Activated CD4-positive, alpha-beta T cell treated with anti-CD3 and anti-CD28 coated beads for 1 hour (primary cell): ENCODE measurements around the gene FAU.
"Not testable (repeated sequence)": the region's sequence is repeated elsewhere in the genome, so short reads cannot be mapped to it uniquely, and the experiment has no call there.

Experiments used
- DNase-seq: peaks from one replicate; pipeline ENCODE4 v3.0.0-alpha.2; 2020

Gene FAU

DNA sequence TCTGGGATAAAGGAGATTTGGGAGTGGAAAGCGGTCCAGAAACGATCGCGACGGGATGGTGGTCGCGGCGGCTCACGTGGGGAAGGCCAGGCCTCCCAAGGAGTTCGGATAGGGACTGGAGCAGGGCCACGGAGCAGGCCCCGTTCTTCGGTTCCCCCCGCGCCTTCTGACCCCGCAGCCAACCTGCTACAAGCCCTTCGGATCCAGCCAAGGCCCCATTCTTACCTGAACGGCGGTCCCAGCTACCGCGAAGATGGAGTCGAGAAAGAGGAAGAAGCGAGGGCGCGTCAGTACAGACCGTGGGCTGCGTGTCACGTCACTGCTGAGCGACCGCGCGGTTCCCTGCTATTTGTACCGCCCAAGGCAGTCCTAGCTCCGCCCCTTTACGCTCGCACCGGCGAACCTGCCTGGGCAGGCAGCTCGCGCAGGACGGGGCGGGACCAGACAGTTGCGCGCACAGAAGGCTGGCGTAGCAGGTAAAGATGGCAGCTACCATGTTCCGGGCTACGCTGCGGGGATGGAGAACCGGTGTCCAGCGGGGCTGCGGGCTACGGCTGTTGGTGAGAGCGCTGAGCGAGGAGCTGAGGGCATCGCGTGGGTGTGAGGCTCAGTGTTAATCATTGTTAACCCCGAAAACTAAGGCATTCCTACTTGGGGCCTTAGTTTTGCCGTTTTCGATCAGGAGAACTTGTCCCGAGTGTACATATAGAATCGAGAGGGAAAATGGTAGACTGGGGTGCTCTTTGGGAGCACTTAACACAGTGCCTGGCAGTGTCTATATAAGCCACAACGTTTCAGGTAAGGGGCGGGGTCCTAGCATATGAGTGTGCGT is at the start of gene FAU, which contains the start of gene MRPL49:
FAU (minus strand) TSS at position 270 of the 832 bp plus-strand sequence. CDS start 321 bp downstream, outside the sequence.
MRPL49 (plus strand) TSS at position 457 of the 832 bp plus-strand sequence; CDS start at position 483, 26 bp downstream.
- DNase-seq: peak; percentile 98

DNA sequence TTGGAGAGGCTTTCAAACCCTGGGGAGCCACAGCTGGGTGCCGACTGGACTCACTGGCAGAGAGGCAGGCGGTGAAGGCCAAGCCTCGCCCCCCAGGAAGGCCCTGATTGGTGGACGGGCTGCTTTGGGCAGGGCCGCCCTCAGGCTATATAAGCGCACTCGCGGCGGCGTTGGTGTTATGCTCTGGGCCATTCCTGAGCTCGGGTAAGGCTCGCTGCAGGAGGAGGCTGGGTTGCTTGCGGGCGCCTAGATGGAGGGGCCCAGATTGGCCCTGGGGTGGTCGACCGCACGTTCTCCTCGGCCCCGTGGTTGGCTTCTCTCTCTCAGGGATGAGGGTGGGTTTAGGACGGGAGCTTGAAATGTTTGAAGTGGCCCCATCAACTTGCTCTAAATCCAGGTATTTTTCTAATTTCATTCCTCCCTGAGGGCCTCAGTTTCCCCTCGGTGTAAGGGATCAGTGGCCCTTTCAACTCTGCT is 48.2 kb upstream of the FAU start, which contains the start of gene SPDYC:
SPDYC (plus strand) TSS at position 176 of the 477 bp plus-strand sequence. CDS start 1,125 bp downstream, outside the sequence.
- no peak for DNase-seq

DNA sequence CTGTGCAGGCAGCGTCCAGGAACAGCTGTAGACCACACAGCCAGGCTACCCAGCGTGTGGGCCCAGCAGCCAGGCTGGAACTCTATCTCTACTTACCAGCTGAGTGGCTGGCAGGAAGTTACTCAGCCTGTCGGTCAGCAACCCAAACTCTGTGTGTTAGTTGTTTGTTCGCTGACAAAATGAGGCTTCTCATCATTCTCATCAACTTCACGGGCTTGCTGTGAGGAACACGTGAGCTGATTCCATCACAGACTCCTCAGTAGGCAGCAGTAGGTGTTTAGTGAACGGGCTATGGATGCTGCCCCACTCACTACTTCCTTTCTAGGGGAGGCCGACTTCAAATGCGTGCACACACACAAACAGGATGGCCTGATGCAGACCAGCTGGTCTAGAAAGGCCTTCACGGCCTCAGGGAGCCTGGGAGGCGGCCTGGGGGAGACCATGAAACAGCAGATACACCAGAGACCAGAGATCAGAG is 47.3 kb upstream of the FAU start:
- no peak for DNase-seq

DNA sequence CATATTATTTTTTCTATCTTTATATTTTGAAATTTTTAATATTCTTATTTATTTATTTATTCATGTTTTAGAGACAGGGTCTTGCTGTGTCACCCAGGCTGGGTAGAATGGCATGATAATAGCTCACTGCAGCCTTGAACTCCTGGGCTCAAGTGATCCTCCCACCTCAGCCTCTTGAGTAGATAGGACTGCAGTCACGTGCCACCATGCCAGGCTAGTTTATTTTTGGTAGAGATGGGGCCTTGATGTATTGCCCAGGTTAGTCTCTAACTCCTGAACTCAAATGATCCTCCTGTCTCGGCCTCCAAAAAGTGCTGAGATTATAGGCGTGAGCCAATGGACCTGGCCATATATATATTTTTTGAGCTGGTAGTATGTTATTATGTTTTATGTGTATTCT is 45.7 kb upstream of the FAU start:
- no peak for DNase-seq

DNA sequence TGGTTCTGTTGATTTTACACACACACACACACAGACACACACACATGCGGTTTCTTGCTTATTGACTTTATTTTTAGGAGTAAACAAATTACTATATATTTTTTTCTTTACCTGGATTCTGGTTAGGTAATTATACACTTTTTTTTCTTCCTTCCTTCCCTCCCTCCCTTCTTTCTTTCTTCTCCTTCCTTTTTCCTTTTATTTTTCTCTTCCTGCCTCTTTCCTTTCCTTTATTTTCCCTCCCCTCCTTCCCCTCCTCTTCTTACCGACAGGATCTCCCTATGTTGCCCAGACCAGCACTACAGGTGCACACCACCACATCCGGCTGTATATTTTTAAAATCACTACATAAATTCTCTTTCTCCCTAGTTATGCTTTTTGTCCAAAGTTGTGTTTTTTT is 45.0 kb upstream of the FAU start:
- DNase-seq: no peak

DNA sequence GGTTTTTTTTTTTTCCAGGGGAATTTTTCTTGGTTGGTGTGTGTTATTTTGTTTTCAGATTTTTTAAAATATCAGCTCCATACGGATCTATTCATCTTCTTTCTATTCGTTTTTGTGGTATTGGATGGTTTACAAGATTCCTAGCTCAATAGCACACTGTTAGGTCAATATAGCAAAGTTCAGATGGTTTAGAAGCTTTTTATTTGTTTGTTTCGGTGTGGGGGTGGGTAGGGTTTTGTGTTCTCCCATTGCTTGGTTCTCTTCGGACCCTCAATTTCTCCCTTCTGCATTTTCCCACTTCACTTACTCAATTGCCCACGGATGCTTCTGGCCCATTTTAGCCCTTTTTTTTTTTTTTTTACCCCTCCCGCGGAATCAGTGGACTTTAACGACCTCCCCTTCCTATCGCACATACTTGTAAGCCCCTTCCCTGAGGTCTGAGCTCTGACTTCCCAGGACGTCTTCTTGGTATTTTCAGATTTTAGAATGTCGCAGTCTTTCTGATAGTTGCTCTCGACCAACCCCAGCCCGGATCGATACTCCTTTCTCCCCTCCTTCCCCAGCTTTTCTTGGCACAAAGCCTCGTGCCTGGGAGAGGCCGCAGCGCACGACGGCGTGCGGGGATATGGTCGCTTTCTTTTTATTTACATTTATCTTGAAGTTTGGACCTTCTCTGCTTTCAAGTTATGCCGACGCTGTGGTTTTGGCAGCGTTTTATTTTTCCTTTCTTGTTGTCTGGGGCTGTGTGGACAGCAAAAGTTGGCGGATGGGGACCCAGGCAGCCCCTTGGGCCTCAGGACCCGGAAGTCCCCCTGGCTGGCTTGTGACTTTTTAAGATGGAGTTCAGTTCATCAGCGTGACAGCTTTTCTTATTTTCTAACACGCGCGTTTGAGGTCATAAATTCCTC is 43.7 kb upstream of the FAU start:
- no peak for DNase-seq

DNA sequence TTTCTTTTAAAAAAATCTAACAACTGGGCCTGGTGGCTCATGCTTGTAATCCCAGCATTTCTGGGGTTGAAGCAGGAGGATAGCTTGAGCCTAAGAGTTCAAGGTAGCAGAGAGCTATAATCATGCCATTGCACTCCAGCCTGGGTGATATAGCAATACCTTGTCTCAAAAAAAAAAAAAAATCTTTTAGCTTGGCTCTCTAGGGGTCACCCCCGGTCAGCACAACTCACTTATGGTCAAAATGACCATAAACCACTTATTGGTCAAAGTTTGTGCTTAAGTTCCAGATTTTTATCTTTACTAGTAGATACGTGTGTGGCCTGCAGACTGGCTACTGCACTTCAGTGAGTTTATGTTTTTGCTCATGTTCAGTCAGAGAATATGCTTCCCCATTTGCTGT is 41.8 kb upstream of the FAU start:
- no peak for DNase-seq

DNA sequence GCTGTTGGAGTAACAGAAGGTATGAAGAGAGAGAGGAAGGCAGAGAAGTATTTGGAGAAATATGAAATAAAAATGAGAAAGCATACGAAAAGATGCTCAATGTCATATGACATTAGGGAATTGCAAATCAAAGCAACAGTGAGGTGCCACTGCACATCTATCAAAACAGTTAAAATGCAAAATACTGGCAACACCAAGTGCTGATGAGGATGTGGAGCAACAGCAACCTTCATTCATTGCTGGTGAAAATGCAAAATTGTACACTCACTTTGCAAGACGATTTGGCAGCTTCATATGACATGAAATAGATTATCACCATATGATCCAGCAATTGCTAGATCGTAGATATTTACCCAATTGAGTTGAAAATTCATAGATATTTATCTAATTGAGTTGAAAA is 38.7 kb upstream of the FAU start:
- no peak for DNase-seq

DNA sequence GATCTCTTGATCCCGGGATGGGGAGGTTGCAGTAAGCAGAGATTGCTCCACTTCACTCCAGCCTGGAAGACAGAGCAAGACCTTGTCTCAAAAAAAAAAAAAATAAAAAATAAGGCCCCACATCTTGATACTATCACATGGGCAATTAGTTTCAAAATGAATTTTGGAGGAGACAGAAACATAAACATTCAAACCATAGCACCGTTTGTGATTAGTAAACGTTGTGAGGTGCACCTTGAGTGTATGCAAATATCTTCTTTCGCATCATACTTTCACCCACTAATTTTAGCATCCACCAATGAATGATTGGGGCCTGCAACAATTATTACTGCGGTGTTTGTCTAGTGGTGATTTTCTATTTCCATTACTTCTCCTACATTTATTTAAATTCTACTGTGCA is 37.1 kb upstream of the FAU start:
- no peak for DNase-seq

DNA sequence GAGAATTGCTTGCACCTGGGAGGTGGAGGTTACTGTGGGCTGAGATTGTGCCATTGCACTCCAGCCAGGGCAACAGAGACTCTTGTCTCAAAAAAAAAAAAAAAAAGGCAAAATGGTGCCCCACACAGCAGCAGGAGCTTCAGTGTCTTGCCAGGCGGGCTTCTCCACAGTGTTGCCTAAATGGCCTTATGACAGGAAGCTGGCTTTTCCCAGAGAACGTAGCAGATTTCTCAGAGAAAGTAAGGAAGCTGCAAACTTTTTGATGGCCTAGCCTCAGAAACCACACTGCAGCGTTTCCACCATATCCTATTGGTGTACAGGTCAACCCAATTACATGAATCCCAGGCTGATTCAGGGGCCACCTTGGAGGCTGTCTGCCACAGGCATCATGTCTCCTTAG is 35.4 kb upstream of the FAU start:
- DNase-seq: no peak

DNA sequence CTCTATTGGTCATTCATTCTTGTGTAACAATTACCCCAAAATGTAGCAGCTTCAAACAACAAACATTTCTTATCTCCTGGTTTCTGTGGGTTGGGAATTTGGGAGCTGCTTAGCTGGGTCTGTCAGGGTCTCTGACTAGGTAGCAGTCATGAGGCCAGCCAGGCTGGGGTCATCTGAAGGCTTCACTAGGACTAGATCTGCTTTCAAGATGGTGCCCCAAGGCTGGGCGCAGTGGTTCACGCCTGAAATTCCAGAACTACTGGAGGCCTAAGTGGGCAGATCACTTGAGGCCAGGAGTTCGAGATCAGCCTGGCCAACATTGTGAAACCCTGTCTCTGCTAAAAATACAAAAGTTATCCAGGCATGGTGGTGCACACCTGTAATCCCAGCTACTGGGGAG is 35.0 kb upstream of the FAU start:
- DNase-seq: no peak

DNA sequence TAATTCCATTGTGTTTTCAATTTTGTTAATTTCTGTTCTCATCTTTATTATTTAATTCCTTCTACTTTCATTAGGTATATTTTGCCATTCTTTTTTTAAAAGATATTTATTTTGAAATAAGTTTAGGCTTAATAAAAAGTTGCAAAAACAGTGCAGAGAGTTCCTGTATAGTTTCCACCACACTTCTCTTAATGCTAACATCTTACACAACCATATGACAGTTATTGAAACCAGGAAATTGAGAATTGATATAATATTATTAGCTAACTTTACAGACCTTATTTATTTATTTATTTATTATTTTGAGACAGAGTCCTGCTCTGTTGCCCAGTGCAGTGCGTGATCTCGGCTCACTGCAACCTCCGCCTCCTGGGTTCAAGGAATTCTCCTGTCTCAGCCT is 34.3 kb upstream of the FAU start:
- DNase-seq: no peak

DNA sequence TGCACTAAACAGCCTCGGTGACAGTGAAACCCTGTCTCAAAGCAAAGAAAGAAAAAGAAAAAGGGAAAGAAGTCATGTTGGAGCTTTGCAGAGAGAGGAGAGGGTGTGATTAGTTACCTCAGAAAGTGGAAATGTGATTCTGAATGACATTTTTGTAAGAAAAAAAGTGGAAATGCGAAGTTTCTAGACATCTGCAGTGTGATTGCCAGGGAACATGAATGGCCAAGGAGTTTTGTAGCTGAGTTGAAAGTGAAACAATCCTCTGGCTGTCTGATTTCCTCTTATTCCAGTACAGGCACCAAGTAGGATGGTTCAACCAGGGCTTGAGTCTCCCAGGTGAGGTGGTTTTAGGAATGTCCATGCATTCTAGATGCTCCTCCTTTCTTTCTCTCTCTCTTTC is 30.2 kb upstream of the FAU start:
- no peak for DNase-seq

DNA sequence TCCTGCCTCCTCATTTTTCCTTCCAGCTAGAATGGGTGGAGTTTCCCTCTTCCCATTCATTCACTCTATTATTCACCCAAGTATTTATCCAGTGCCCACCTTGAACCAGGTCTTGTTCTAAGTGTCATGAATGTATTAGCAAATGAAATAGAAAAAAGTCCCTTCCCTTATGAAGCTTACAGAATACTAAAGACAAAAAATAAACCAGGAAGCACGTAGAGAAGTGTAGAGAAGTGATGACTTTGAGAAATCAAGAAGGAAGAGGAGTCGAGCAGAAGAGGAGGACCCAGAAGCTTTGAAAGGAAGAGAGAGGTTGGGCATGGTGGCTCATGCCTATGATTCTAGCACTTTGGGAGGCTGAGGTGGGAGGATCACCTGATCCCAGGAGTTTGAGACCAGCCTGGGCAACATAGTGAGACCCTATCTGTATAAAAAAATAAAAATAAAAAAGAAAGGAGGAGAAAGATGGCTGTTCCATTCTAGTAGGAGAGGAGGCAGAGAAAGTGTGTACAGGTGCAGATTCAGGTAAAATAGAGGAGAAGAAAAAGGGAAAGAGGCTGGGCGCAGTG is 29.5 kb upstream of the FAU start:
- no peak for DNase-seq

DNA sequence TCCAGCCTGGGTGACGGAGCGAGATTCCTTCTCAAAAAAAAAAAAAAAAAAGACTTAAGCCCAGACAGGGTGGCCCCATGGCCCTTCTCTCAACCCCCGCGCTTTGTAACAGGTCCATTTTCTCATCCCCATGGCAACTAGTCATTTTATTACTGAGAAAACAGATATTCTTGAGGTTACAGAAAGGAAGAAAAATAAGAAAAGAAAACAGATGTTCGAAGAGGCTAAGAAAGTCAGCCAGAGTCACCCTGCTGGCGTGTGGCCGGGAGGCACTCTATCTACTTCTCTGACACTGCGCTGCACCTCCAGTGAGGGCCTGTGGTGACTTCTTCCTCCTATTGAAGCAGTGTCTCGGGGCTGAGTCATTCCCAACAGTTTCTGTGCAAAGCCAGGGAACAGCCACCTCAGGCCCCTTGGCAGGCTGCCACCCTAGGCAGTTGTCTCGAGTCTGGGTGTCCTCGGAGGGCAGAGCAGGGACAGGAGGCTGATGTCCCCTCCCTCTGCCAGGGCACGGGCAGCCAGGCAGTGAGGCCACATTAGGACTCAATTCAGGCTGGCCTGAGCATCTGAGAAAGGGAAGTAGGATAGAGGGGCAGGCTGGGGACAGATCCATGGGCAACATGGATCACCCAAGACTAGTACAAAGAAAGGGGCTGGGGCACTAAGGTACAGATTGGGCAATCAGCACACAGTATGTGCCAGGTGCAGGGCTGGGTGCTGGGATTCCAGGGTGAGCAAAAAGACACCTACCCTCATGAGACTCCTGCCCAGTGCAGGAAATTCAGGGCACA is 28.8 kb upstream of the FAU start:
- no peak for DNase-seq

DNA sequence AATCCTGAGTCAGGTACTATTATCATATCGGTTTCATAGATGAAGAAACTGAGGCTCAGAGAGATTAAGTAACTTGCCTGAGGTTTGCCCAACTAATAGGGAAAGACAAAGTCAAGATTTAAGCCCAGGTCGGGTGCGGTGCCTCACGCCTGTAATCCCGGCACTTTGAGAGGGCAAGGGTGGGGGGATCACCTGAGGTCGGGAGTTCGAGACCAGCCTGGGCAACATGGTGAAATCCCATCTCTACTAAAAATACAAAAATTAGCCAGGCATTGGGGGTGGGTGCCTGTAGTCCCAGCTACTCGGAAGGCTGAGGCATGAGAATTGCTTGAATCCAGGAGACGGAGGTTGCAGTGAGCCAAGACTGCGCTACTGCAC is 28.2 kb upstream of the FAU start:
- DNase-seq: not testable (repeated sequence)

DNA sequence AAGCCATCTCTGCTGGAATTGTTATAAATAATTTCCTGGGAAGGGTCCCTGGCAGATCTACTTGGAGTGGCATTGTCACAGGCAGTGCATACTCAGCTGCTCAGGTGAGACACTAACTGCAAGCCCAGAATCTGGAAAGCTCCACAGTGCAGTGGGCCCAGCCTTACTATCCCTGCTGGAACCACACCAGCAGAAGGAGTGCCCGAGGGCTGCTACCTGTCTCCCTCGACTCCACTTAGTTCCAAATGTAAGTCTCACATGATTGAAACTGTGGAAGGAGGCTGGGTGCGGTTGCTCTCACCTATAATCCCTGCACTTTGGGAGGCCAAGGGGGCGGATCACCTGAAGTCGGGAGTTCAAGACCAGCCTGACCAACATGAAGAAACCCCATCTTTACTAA is 26.7 kb upstream of the FAU start:
- no peak for DNase-seq

DNA sequence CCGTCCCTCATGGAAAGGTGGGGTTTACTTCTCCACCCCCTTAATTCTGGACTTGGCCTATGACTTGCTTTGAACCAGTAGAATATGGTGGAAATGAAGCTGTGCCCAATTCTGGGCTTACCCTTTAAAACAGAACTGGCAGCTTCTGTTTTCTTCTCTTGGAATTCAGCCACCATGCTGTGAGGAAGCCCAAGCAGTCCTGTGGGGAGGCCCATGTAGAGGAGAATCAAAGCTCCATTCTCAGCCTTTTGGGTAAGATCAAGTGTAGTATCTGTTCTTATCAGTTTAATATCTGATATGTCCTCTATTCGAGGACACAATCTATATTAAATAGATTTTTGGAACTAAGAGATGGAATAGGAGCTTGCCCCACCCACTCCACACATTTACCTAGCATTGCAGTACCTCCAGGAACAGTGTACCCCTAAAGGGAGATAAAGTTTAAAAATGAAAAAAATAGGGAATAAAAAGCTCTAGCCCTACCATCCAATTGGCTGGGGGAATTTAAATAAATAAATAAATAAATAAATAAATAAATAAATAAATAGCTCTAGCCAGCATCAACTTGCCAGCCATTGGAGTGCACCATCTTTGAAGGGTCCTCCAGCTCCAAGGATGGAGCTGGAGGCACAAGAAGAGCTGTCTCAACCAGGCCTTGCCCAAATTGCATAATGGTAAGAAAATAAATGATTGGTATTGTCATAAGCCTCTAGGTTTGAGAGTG is 25.6 kb upstream of the FAU start:
- no peak for DNase-seq

DNA sequence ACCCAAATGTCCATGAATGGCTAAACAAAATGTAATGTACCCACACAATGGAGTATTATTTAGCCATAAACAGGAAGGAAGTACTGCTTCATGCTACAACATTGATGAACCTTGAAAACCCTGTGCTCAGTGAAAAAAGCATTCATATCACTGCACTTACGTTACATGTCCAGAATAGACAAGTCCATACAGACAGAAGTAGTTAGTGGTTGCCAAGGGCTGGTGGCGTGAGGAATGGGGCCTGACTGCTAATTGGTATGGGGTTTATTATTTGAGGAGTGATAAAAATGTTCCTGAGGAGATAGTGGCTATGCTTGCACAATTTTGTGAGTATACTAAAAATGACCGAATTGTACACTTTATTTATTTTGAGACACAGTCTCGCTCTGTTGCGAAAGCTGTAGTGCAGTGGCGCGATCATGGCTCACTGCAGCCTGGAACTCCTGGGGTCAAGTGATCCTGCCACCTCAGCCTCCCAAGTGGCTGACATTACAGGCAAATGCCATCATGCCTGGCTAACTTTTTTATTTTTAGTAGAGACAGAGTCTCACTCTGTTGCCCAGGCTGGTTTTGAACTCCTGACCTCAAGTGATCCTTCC is 20.1 kb upstream of the FAU start:
- no peak for DNase-seq

DNA sequence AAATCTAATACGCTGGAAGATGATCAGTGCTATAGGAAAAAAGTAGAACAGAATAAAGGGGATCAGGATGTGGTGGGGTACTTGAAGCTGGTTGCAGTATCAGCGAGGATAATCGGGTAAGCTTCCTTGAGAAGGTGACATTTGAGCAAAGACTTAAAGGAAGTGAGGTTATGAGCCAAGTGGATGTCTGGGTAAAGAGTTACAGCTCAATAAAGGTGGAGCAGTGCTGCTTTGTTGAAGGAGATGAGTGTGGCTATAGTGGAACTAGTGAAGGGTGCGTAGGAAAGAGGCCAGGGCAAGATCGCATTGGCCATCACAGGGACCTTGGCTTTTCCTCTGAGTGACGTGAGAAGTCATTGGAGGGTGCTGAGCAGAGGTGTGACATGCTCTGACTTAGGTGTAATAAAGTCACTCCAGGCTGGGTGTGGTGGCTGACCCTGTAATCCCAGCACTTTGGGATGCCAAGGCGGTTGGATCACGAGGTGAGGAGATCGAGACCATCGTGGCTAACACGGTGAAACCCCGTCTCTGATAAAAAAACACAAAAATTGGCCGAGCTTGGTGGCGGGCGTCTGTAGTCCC is 14.7 kb upstream of the FAU start:
- DNase-seq: no peak

DNA sequence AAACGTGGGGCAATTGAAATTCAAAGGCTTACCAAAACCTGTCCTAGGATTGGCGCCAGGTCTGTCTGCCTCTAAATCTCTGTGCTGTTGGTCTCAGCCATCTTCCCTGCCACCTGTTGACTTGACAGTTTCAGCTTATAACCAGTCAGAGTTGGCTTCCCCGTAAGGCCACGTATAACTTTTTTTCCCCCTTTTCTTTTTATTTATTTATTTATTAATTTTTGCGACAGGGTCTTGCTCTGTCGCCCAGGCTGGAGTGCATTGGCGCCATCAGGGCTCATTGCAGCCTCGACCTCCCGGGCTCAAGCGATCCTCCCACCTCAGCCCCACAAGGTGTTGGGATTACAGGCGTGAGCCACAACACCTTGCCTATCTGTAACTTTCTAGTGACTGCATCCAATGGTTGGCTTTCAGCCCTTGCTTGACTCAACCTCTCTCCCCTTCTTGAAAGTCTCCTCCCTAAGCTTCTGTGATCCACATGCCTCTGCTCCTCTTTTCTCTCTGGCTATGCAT is 13.8 kb upstream of the FAU start:
- DNase-seq: no peak
